Measurements from ENCODE around the gene FYTTD1. TPM values are rescaled to one million over a fixed set of nuclear protein-coding genes. Genes with fewer than 3 reads are reported as not detected.

Gene FYTTD1
- total RNA-seq, 1 donor from 2014 or later = 89.1 TPM

DNA sequence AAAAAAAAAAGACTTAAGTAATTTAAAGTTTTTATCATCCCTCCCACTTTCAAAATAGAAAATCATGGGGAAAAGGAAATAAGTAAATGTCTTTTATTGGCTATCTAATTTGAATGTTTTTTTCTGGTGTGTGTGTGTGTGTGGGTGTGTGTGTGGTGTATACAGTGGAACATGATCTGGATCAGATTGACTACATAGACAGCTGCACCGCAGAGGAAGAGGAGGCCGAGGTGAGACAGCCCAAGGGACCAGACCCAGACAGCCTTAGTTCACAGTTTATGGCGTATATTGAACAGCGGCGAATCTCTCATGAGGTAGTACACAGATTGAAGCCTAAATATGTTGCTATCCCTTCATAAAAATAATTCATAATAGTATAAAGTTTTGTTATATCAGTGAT lies 85.8 kb downstream of the FYTTD1 start:
- no peaks in the 10 kb centered on the region for H3K4me1 ChIP-seq (ENCODE audit: insufficient read depth, low read length)
- no peaks in the 10 kb centered on the region for H4K20me1 ChIP-seq (ENCODE audit: insufficient read depth, low read length)
- Mint-ChIP-seq H3K4me3 (ENCODE audit: unreplicated experiment) (no peak overlapping the region), H3K27me3 (ENCODE audit: low read depth, unreplicated experiment) (no peaks in the 10 kb centered on the region), H3K9me3 (ENCODE audit: unreplicated experiment) (no peaks in the 10 kb centered on the region), H3K36me3 (ENCODE audit: low read depth, unreplicated experiment) (peaks cover 9% of the 10 kb centered on the region), H3K4me1 (ENCODE audit: low read depth, unreplicated experiment) (no peaks in the 10 kb centered on the region), H3K27ac (ENCODE audit: unreplicated experiment) (no peak overlapping the region)
- no peak overlapping the region for H3K27ac ChIP-seq (ENCODE audit: low read depth, low read length)
- H3K9ac ChIP-seq (ENCODE audit: low read length) = no peak overlapping the region
- no peak overlapping the region for H3K4me2 ChIP-seq (ENCODE audit: low read length)
- peaks cover 35% of the 10 kb centered on the region for H3K36me3 ChIP-seq (ENCODE audit: insufficient read depth, low read length)
- H3K4me3 ChIP-seq (ENCODE audit: insufficient read depth, low read depth, low read length) = no peak overlapping the region
- no peak overlapping the region for H2AFZ ChIP-seq (ENCODE audit: low read depth, low read length)
- no peaks in the 10 kb centered on the region for H3K79me2 ChIP-seq (ENCODE audit: insufficient read depth, low read length)
- H3K27me3 ChIP-seq (ENCODE audit: insufficient read depth, low read length) = no peaks in the 10 kb centered on the region
- no peaks in the 10 kb centered on the region for H3K9me3 ChIP-seq (ENCODE audit: insufficient read depth, low read depth, low read length)
- TF ChIP-seq EZH2 (IDR thresholded peaks at IDR 0.05; ENCODE audit: insufficient read depth, low read length) = no peak
- TF ChIP-seq, protein P1, sequence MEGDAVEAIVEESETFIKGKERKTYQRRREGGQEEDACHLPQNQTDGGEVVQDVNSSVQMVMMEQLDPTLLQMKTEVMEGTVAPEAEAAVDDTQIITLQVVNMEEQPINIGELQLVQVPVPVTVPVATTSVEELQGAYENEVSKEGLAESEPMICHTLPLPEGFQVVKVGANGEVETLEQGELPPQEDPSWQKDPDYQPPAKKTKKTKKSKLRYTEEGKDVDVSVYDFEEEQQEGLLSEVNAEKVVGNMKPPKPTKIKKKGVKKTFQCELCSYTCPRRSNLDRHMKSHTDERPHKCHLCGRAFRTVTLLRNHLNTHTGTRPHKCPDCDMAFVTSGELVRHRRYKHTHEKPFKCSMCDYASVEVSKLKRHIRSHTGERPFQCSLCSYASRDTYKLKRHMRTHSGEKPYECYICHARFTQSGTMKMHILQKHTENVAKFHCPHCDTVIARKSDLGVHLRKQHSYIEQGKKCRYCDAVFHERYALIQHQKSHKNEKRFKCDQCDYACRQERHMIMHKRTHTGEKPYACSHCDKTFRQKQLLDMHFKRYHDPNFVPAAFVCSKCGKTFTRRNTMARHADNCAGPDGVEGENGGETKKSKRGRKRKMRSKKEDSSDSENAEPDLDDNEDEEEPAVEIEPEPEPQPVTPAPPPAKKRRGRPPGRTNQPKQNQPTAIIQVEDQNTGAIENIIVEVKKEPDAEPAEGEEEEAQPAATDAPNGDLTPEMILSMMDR (IDR thresholded peaks at IDR 0.05; ENCODE audit: insufficient read depth, low read depth, low read length) = no peak
- no peak for DNase-seq (ENCODE audit: low read depth)
- FAIRE-seq = no peak

DNA sequence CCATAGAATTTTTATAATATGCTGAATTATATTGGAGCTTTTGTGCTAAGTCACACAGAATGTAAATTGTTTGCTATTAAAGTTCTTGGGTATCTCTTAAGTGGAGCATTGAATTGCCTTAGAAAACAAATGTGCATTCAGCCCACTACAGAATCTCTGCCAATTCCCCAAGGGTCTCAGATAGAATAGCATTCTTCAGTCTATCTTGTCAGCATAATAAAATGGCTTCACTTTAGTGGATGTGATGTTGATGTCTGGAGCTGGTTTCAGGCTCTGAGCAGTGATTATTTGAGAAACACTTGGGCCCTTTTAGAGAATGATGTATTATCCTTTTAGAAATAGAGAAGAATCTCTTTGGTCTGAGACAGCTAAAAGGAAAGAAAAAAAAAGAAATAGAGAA lies 86.6 kb downstream of the FYTTD1 start:
- Histone ChIP-seq H3K4me2 (ENCODE audit: low read length) (no peak overlapping the region), H3K4me1 (ENCODE audit: insufficient read depth, low read length) (no peaks in the 10 kb centered on the region), H2AFZ (ENCODE audit: low read depth, low read length) (no peak overlapping the region), H3K27me3 (ENCODE audit: insufficient read depth, low read length) (no peaks in the 10 kb centered on the region), H3K36me3 (ENCODE audit: insufficient read depth, low read length) (peaks cover 35% of the 10 kb centered on the region), H3K79me2 (ENCODE audit: insufficient read depth, low read length) (no peaks in the 10 kb centered on the region), H3K9me3 (ENCODE audit: insufficient read depth, low read depth, low read length) (no peaks in the 10 kb centered on the region), H3K9ac (ENCODE audit: low read length) (no peak overlapping the region), H3K27ac (ENCODE audit: low read depth, low read length) (no peak overlapping the region), H4K20me1 (ENCODE audit: insufficient read depth, low read length) (no peaks in the 10 kb centered on the region), H3K4me3 (ENCODE audit: insufficient read depth, low read depth, low read length) (no peak overlapping the region)
- H3K27ac Mint-ChIP-seq (ENCODE audit: unreplicated experiment) = no peak overlapping the region
- H3K4me3 Mint-ChIP-seq (ENCODE audit: unreplicated experiment) = no peak overlapping the region
- TF ChIP-seq EZH2 (IDR thresholded peaks at IDR 0.05; ENCODE audit: insufficient read depth, low read length) = no peak
- TF ChIP-seq, protein P1 (IDR thresholded peaks at IDR 0.05; ENCODE audit: insufficient read depth, low read depth, low read length) = no peak
- H3K4me1 Mint-ChIP-seq (ENCODE audit: low read depth, unreplicated experiment) = no peaks in the 10 kb centered on the region
- H3K36me3 Mint-ChIP-seq (ENCODE audit: low read depth, unreplicated experiment) = peaks cover 13% of the 10 kb centered on the region
- DNase-seq (ENCODE audit: low read depth) = no peak
- H3K27me3 Mint-ChIP-seq (ENCODE audit: low read depth, unreplicated experiment) = no peaks in the 10 kb centered on the region
- no peaks in the 10 kb centered on the region for H3K9me3 Mint-ChIP-seq (ENCODE audit: unreplicated experiment)
- no peak for FAIRE-seq

Other genes with a start within 250 kb of the FYTTD1 start
- gene BDH1, start 193.9 kb upstream of the FYTTD1 start, total RNA-seq = 0.96 and 1.5 TPM in 2 replicates
- gene RUBCN, start 13.0 kb upstream of the FYTTD1 start, total RNA-seq = 21.2 and 28.2 TPM in 2 replicates
- gene LRCH3, start 41.4 kb downstream of the FYTTD1 start, total RNA-seq = 42.1 and 49.6 TPM in 2 replicates
- 1,013 and 1,031 TPM in 2 replicates for gene RPL35A, start 200.3 kb downstream of the FYTTD1 start, total RNA-seq
- 6.5 and 6.7 TPM in 2 replicates for gene LMLN, start 210.3 kb downstream of the FYTTD1 start, total RNA-seq